Amniotic stem cell (primary cell): ENCODE results near the gene AGRP.
"Not testable (repeated sequence)": the region's sequence is repeated elsewhere in the genome, so short reads cannot be mapped to it uniquely, and the experiment has no call there.

Experiments
- DNase-seq: peaks from one replicate; lab custom pipeline; 2025; lab: John Stamatoyannopoulos, UW

Gene AGRP, protein sequence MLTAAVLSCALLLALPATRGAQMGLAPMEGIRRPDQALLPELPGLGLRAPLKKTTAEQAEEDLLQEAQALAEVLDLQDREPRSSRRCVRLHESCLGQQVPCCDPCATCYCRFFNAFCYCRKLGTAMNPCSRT

DNA sequence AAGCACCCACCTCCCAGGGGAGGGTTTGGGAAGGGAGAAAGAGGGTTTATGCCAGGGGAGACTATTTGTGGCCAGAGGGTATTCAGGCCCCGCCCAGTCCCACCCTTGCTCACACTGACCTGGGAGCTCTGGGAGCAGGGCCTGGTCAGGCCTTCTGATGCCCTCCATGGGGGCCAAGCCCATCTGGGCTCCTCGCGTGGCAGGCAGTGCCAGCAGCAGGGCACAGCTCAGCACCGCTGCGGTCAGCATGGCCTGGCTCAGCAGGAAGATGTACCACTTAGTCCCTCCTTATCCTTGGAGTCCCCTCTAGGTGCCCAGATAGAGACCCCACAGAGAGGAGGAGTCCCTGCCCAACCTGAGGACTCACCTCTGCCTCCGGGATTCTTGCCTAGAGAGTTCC is at the start of gene AGRP:
Gene AGRP, minus strand, starts transcription at position 398 of the 400 bp plus-strand sequence. Its CDS starts 149 bp downstream, at position 249.
- no peak for DNase-seq

GRCh38 chr16:67531247-67531646 is 47.9 kb upstream of the AGRP start:
- DNase-seq = no peak

DNA sequence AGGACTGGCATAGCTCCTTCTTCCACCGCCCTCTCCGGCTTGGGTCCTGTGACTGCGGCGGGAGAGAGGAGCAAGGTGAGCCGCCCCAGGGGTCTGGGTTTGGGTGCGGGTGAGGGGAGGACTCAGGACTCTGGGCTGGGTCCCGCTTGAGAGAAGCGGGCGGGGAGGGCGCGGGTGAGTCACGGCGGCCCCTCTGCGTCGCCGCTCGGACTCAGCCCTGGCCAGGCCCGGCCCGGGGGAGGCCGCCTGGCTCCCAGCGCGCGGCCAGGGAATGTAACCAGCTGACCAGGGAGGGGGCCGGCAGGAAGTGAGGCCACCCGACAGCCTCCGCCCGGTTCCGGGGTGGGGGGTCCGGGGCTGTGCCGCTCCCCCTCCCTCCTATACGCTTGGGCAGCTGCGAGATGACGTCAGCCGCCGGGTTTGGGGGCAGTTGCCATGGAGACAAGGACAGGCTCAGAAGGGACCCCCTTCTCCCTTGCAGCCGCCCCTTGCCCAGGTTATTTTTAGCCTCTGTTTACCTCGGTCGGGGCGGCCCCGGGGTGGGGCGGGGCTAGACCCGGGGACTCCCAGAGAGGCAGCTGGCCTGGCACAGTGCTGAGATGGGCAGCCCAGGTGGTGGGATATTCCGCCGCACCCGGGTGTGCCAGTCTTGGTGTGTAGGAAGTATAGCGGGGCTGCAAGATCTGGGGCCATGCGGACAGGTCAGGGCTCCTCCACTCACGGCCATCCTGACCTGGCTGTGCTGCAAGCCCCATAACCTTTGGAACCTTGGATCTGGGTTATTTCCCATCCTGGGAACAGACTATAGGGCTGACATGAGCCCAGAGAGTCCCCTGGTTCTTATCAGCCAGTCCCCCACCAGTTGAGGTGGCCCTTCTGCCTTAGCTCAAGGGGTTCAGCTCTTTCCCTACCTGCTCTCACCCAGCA is 46.9 kb upstream of the AGRP start:
- DNase-seq = peak; percentile 49

DNA sequence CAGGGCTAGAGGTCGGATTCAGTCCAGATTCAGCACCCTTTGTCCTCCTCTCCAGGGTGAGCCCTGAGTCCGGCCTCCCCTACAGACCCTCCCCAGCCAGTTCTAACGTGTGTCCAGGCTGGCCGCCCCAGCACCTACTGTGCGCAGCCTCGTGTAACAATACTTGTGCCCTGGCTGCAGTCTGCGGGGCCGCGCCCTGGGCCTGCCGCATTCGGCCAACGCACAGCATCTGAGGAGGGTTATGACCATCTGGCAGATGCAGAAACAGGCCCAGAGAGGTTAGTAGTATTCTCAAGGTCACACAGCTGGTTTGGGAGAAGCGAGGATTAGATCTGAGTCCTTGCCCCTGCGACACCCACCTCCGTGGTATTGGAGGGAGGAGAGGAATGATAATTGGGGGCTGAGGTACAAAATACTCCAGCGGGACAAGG is 46.2 kb upstream of the AGRP start:
- DNase-seq = no peak

- no peak for DNase-seq
Measured at GRCh38 chr16:67528870-67529581, 45.7 kb upstream of the AGRP start.

GRCh38 chr16:67528222-67528869 is 45.0 kb upstream of the AGRP start, which contains the start of gene RIPOR1:
Gene RIPOR1, plus strand, starts transcription at chr16:67528829. Its CDS starts 9,618 bp downstream, at chr16:67538447.
- no peak for DNase-seq

DNA sequence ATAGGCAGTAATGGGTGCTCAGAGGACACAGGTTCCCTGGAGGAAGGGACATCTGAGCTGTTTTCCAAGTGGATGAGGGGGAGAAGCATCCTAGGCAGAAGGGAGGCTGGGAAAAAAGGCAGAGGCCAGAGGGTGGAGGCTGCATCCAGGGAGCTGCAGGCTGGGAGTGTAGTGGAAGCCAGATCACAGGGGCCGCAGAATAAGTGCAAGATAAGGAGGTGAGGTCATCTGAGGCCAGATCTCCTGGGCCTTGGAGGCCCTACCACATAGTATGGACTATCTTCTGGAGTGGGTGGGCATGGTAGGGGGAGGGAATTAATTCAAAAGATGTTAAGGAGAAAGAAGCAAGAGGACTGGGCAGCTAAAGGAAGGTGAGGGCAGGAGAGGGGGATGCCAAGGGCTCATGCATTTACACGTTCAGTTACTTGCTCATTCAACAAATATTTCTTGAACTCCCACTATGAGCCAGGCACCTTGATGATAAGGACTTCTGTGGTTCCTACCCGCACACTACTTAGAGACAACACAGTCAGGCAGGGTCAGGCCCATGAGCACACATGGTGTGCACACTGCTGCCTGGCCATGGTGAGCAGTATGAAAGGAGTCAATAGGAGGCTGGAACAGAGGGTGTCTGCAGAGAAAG is 42.9 kb upstream of the AGRP start:
- DNase-seq = no peak

DNA sequence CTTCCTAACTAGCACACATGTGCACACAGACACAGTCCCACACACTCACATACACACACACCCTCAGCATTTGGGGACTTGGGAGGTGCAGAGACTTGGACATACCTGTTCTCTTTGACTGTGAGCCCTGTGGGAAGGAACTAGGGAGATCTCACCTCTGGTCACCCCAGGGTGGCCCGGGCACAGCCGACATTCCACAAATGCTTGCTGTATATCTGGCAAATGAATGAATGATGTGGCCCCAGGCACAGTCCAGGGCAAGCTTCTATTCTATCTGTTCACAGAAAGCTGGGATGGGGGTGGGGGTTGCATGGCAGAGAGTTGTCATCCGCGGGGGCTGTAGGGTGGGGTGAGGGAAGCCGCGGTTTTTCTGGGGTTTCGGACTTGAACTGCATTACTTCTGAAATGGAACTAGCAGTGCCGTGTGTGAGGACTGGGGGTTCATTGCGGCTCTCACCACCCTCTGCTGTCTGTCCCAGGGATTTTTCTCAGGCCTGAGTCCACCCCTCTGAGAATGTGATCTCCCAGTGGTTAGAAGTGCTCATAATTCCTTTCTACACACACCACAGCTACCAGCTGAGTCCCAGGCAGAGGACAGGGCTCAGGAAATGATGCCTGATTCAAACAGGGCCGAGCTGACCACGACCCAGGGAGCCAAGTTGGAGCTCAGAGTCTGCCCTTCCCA is 42.0 kb upstream of the AGRP start:
- no peak for DNase-seq

DNA sequence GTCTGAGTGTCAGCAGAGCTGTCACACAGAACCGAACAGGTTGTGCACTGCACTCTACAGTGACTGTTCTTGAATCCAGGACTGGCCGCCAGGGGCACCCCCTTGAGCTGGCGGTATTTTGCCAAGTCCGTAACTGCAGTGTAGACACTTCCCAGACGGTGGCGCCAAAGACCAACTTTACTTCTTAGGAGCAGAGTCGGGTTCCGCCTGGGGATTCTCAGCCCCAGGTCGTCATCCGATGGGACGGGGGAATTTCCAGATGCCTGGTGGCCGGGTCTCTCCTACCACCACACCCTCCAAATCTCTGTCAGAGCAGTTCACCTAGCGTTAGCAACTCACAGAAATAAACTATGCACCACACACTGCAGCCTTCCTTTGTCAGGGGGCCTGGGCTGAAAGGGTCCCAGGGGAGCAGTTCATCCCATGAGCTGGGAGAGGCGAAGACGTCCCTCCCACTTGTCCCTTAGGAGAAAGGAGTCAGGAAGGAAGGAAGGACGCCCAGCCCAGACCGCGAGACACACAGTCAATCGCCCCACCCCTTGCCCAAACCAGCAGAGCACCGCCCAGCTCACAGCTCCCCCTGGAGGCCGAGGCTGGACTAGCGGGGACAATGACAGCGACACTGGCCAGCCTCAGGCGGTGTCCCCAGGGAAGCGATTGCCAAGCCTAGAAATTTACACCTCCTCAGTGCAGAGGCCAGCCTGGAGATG is 37.9 kb upstream of the AGRP start:
- peak; percentile 93 for DNase-seq

DNA sequence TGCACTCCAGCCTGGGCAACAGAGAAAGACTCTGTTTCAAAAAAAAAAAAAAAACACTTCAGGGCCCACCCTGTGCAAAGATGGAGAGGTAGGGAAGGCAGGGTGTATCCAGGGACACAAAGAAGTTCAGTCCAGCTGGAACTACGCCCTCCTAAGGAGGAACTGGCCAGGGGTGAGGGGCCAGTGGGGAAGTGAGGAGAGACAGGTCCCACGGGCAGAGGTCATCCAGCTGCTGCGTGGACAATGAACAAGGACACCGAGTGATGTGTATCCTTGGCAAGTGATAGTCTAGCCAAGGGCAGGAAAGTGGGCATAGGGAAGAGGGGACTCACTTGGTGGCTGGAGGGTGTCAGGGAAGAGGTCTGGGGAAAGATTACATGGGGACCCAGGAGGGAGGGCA is 35.9 kb upstream of the AGRP start:
- DNase-seq = no peak

- DNase-seq = no peak
Measured at GRCh38 chr16:67518676-67519075, 35.3 kb upstream of the AGRP start.

DNA sequence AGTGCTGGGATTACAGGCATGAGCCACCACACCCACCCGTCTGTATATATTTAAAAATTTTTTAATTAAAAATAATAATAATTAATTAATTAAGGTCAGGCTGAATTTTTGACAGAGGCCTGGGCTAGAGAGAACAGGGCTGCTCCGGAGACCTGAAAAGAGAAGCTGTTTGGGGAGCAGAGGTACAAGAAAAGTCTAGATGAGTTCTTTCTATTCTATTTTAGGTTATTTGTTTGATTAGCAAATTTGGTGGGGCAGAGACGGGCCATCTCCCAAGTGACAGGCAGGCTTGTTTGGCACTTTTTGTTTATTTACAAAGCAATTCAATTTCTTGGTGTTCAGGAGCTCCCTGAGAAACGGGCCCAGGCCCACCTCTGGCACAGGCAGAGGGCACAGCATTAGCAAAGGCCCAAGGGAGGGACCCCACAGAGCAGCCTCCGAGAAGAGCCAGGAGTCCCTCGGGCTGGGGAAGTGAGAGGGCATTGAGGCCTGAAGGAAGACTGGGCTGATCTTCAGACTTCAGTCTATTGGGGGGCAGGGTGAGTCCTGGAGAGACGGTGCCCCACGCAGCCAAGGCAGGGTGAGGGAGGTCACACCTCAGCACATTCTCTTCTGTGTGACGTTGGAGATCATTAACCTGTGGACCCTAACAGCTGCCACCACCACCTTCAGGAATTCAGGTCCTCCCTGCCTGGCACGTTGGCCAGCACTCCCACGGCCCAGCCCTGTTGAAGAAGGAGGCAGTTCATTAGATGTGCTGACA is 34.5 kb upstream of the AGRP start:
- no peak for DNase-seq

GRCh38 chr16:67517155-67517445 is 33.8 kb upstream of the AGRP start:
- DNase-seq = no peak

DNA sequence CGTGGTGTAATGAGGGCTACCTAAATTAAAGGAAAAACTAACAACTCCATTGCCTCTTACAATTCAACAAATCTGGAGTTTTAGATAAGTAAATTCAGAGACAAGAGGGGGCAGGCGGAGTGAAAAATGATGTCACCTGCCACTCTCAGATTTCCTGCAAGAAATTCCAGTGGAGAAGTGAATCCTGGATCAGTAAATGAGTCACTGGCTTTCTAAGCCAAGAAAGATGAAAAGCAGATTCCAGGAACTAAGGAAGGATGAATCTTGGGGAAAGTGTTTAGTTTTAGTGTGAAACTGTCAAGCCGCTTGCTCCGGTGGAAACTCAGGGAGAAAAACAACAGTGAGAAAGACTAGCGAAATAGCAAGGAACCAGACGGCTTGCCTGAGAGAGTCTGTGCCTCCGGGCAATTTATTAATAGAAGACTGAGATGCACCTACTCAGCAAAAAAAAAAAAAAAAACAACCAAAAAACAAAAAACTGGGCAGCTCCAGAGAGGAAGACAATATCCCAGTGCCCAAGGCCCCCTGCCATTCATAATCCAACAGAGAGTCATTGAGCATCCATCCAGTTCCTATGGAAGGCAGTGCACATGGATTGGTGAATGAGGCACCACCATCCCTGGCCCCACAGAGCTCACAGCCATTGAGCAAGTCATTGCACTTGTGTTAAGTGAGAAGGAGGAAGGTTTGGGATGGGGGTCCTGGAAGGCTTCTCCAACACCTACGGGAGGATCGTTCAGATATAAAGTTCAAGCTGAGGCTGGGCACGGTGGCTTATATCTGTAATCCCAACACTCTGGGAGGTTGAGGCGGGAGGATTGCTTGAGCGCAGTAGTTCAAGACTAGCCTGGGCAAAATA is 33.2 kb upstream of the AGRP start:
- no peak for DNase-seq

DNA sequence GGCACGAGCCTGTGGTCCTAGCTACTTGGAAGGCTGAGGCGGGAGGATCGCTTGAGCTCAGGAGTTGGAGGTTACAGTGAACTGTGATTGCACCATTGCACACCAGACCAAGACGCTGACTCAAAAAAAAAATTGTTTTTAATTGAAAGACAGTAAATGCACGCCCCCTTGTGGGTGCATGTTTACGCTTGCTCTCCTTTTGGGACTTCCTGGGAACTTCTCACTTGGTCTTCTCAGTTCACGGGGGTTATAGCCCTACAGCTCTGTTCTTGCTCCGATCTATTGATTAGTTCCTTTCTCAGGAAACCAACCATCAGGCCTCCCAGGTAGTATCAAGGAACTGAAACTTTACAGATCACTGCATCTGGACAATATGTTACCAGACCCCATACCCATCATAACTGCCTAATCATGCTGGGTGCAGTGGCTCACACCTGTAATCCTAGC is 31.1 kb upstream of the AGRP start:
- DNase-seq = peak; percentile 87

- DNase-seq = not testable (repeated sequence)
Measured at GRCh38 chr16:67513892-67514291, 30.5 kb upstream of the AGRP start.

DNA sequence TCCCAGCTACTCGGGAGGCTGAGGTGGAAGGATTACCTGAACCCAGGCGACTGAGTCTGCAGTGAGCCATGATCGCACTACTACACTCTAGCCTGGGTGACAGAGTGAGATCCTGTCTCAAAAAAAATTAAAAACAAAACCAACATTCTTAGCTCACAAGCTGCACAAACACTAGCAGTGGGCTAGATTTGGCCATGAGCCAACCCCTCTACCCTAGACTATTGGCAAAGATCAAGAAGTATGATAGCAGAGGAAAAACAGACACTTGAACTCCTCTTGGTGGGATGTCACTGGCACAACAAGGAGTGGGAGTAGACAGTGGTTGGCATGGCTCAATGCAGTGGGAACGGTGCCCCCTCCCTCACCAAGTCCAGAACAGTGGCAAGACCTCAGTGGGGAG is 25.7 kb upstream of the AGRP start:
- DNase-seq = no peak

DNA sequence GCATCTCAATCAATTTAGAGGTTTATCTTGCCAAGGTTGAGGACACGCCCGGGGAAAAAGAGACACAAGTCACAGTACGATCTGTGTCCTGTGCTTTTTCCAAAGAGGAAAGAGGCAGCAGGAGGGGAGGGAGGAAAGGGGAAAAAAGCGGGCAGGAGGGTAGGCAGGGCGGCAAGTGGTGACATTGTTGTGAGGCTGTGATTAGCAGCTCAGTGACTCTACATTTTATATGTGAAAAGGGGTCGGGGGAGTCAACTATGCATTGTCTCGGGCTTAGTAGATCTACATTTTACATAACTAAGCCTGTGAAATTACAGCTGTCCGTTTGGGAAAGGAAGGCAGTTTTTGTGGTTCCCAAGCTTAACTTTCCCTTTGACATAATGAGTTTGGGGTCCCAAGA is 23.1 kb upstream of the AGRP start:
- no peak for DNase-seq
